Measurements from ENCODE around the gene GABRG1.

DNA sequence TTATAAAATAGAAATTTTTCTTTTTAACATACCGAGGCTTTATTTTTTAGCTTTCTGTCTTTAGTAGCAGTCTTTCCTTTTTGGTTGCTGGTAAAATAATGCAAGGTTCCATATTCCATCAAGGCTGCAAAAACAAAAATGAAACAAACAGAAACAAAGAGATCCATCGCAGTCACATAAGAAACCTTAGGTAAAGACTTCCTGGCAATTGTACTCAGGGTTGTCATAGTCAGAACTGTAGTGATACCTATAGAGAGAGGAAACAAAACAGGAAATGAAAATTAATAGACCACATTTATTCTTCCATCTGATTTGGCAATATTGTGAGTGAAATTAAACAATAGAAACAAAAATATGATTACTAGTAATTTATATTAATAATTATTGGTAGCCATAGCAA lies 72.5 kb downstream of the GABRG1 start:
- TF ChIP-seq, protein P1, sequence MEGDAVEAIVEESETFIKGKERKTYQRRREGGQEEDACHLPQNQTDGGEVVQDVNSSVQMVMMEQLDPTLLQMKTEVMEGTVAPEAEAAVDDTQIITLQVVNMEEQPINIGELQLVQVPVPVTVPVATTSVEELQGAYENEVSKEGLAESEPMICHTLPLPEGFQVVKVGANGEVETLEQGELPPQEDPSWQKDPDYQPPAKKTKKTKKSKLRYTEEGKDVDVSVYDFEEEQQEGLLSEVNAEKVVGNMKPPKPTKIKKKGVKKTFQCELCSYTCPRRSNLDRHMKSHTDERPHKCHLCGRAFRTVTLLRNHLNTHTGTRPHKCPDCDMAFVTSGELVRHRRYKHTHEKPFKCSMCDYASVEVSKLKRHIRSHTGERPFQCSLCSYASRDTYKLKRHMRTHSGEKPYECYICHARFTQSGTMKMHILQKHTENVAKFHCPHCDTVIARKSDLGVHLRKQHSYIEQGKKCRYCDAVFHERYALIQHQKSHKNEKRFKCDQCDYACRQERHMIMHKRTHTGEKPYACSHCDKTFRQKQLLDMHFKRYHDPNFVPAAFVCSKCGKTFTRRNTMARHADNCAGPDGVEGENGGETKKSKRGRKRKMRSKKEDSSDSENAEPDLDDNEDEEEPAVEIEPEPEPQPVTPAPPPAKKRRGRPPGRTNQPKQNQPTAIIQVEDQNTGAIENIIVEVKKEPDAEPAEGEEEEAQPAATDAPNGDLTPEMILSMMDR (IDR thresholded peaks at IDR 0.05): no peak
- no peak for TF ChIP-seq POLR2A (IDR thresholded peaks at IDR 0.05)

Data from thyroid gland (tissue), 4 donors.